22Rv1 (cell line): ENCODE measurements around the gene TC2N.

Source experiments
- ZFX ChIP-seq: fragments of 450-650 bp; IDR thresholded peaks from 2 replicates; pipeline ENCODE4 v1.6.1; 2017; ENCODE audit warnings: antibody characterized with exemption, borderline replicate concordance
- TF ChIP-seq, protein P1 (sequence below): fragments of 450-650 bp; IDR thresholded peaks from 2 replicates; pipeline ENCODE4 v1.5.1; 2017; ENCODE audit warnings: mild to moderate bottlenecking

DNA sequence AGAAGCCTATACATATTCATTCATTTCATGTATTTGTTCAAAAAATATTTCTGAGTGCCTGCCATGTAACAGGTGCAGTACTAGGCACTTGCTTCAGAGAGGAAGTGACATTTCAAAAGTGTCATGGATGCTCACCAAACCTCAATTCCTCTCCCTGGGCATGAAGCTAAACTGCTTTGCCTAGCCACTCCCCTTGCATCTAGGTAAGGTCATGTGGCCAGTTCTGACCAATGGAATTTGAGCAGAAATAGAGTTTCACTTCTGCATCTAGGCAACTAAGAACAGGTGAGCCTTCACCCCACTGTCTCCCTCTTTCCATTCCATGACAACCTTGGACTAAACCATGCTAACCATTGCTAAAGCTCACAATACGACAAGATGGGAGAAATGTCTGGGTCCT is 27.6 kb downstream of the TC2N start:
- TF ChIP-seq, protein P1, sequence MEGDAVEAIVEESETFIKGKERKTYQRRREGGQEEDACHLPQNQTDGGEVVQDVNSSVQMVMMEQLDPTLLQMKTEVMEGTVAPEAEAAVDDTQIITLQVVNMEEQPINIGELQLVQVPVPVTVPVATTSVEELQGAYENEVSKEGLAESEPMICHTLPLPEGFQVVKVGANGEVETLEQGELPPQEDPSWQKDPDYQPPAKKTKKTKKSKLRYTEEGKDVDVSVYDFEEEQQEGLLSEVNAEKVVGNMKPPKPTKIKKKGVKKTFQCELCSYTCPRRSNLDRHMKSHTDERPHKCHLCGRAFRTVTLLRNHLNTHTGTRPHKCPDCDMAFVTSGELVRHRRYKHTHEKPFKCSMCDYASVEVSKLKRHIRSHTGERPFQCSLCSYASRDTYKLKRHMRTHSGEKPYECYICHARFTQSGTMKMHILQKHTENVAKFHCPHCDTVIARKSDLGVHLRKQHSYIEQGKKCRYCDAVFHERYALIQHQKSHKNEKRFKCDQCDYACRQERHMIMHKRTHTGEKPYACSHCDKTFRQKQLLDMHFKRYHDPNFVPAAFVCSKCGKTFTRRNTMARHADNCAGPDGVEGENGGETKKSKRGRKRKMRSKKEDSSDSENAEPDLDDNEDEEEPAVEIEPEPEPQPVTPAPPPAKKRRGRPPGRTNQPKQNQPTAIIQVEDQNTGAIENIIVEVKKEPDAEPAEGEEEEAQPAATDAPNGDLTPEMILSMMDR: no peak
- TF ChIP-seq ZFX: no peak
